ENCODE measurements around the gene ATF7.

Gene ATF7

GRCh38 chr12:53480491-53481442 is 145.4 kb downstream of the ATF7 start:
- DNase-seq = no peak

DNA sequence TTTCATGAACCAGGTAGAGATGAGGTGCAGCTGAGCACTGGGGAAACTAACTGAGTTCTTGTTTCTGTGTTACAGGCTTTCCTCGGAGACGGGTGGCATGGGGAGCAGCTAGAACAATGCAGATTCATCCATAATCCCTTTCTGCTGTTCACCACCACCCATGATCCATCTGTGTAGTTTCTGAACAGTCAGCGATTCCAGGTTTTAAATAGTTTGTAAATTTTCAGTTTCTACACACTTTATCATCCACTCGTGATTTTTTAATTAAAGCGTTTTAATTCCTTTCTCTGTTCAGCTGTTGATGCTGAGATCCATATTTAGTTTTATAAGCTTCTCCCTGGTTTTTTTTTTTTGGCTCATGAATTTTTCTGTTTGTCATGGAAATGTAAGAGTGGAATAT is 146.9 kb downstream of the ATF7 start:
- no peak for DNase-seq

- no peak for DNase-seq
These were observed 147.3 kb downstream of the ATF7 start for GRCh38 chr12:53478865-53479264.

- DNase-seq = no peak
These were observed 149.4 kb downstream of the ATF7 start for GRCh38 chr12:53476769-53477209.

GRCh38 chr12:53474819-53475218 is 151.4 kb downstream of the ATF7 start:
- no peak for DNase-seq

- DNase-seq = no peak
These were observed 152.1 kb downstream of the ATF7 start for GRCh38 chr12:53474077-53474476.

DNA sequence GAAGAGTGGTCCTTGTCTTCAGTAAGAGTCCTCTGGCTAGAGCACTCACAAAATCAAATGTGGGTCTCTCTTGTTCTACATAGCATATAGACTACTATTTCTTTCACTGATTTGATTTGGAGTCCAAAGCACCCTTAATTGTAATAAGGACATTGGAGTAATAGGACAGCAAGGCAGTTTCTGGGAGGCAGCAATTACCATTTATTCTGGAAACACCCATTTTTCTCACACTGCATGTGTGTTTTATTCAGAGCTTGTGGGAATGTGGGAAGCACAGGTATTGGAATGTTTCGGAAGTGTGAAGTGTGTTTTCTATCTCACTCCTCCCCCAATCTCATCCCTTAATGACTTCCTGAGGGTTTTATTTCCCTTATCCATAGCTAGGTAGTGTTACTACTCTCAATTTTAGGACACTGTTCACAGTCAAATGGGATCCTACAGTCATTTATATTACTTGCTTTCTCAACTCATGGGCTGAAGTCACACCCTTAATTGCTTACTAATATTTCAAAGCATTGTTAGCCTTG is 154.1 kb downstream of the ATF7 start:
- no peak for DNase-seq

DNA sequence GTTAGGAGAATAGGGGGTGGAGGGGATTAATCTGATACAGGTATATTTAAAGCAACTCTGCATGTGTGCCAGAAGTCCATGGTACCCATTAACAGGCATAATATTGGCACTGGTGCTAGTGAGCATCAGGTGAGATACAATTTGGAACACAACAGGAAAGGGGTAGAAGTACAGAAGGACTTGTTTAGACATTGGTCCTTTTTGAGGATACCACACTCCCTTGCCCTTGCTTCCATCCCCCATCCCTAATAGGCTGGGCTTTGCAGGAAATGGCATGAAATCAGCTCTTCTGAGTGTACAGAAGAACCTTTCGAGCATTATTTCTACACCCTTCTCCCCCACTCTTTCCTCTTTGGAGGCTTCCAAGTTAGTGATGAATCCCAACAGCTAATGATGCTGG is 157.9 kb downstream of the ATF7 start:
- DNase-seq = no peak

DNA sequence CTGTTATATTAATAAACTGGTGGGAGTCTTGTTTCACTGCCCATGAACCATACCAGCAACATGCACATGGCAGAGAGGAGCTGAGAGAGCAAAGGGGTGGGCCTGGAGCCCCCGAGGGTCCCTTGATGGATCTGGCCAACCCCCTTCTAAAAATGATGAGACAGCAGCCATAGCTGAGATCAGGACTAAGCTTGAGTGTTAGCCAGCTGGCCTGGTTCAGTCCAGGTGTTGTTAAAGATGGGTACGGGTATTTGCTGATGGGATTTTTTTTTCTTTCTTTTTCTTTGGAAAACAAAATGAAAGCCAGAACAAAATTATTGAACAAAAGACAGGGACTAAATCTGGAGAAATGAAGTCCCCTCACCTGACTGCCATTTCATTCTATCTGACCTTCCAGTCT is 158.3 kb downstream of the ATF7 start:
- no peak for DNase-seq

- no peak for DNase-seq
These were observed 159.1 kb downstream of the ATF7 start for GRCh38 chr12:53467082-53467481.

- no peak for DNase-seq
These were observed 159.5 kb downstream of the ATF7 start for GRCh38 chr12:53466640-53467039.

DNA sequence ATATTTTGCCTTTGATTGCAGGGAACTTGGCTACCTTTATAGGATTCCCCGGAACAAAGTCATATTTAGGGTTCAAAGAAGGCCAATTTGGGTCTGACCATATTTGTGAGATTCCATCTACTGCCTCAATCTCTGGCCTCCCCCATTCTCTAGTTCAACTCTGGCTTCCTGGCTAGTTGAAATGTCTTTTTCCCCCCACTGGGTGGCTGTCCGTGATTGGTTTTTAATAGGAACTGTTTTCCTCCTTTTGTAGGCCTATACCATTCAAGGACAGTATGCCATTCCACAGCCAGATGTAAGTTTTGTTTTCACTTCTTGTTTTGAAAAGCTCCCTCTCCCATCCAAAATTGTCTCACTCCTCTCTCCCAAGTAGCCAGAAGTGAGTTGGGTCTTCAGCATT is 160.5 kb downstream of the ATF7 start:
- no peak for DNase-seq

DNA sequence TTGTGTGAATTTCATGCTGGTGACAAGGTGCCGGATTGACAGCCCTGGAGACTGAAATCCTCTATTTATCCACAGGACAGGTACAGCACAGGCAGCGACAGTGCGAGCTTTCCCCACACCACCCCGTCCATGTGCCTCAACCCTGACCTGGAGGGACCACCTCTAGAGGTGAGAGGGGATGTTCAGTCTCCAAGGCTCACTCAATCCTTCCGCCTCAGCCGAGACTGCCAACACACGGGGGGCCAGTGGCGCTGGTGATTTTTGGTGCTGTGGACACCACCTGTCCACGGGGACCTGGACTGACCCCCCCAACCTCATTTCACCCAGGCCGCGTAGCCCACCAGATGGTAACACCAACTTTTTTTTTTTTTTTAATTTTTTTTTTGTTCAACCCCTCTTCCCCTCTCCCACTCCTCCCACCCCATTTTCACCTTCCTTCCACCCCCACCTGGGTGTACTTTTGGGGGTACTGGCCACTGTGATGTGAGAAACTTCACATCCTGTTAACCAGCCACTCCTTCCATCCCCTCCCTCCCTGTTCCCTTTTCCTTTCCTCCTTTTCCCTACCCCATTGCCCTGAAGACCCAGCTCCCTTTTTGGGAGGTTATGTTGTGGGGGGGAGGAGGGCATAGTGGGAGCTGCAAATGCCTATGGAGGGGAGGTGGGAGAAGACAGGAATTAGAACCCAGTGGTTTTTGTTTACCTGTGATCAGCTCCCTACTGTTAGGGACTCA is 161.3 kb downstream of the ATF7 start:
- DNase-seq = no peak

- no peak for DNase-seq
These were observed 162.2 kb downstream of the ATF7 start for GRCh38 chr12:53463802-53464560.

GRCh38 chr12:53462935-53463334 is 163.2 kb downstream of the ATF7 start:
- DNase-seq = no peak

- DNase-seq = no peak
These were observed 164.6 kb downstream of the ATF7 start for GRCh38 chr12:53461591-53461990.

- DNase-seq = peak; percentile 6
These were observed 165.1 kb downstream of the ATF7 start for GRCh38 chr12:53461059-53461458.

- DNase-seq = no peak
These were observed 167.1 kb downstream of the ATF7 start for GRCh38 chr12:53459097-53459496.
